ENCODE measurements around the gene RNF144B. TPM values are rescaled to one million over a fixed set of nuclear protein-coding genes. Genes with fewer than 3 reads are reported as not detected.

The RNF144B gene
- total RNA-seq, 6 experiments from 2014 or later, result 7.6 to 19.1 (median 10.2) TPM

DNA sequence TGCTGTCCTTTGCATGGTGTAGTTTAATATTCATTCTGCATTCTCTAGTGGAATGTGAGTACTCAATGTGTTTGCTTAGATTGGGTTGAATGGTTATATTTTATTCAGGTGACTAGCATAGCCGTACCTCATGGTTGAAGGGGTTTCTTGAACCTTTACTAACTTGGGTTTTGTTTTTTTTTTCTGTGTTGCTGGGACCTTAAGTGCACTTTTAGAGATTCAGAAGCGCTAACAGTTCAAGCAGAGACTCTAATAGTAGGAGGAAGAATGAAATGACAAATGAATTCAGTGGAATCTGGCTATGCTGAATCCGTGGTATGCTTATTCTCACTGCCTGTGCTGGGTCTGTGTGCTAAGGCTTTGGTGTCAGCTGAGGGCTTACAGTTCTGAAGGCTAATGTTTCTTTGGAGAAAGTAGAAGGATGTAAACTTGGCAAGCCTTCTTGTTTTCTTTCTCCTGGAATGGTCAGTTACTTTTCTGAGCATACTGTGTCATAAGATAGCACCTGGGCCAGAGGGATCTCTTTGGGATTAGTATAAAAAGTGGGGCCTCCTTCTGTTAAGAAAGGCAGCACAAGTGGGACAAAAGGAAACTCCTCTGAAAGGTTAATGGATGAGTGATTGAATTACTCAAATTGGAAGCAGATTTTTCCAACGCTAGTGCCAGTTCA, 28.7 kb downstream of the RNF144B start:
- Histone ChIP-seq H3K4me1 (no peaks in the 10 kb centered on the region), H3K9me3 (no peaks in the 10 kb centered on the region), H3K27ac (no peak overlapping the region), H3K27me3 (no peaks in the 10 kb centered on the region), H3K36me3 (no peaks in the 10 kb centered on the region), H3K4me3 (no peak overlapping the region)
- intact Hi-C loops (cut with DNase I), result no loop called here
- WGBS (ENCODE audit: insufficient coverage, low coverage, low lambda C conversion rate, missing lambda C conversion rate), result 72% methylated on average over 4 of the region's 4 CpGs
- ATAC-seq (no peak), DNase-seq (no peak)
- no peak for TF ChIP-seq POLR2A (IDR thresholded peaks at IDR 0.05)
- TF ChIP-seq, protein P1, sequence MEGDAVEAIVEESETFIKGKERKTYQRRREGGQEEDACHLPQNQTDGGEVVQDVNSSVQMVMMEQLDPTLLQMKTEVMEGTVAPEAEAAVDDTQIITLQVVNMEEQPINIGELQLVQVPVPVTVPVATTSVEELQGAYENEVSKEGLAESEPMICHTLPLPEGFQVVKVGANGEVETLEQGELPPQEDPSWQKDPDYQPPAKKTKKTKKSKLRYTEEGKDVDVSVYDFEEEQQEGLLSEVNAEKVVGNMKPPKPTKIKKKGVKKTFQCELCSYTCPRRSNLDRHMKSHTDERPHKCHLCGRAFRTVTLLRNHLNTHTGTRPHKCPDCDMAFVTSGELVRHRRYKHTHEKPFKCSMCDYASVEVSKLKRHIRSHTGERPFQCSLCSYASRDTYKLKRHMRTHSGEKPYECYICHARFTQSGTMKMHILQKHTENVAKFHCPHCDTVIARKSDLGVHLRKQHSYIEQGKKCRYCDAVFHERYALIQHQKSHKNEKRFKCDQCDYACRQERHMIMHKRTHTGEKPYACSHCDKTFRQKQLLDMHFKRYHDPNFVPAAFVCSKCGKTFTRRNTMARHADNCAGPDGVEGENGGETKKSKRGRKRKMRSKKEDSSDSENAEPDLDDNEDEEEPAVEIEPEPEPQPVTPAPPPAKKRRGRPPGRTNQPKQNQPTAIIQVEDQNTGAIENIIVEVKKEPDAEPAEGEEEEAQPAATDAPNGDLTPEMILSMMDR (IDR thresholded peaks at IDR 0.05), result no peak

GRCh38 chr6:18416341-18416679, 29.2 kb downstream of the RNF144B start:
- TF ChIP-seq, protein P1 (IDR thresholded peaks at IDR 0.05), result no peak
- TF ChIP-seq POLR2A (IDR thresholded peaks at IDR 0.05), result no peak
- no peaks in the 10 kb centered on the region for H3K9me3 ChIP-seq
- ATAC-seq (no peak), DNase-seq (no peak)
- no peaks in the 10 kb centered on the region for H3K27me3 ChIP-seq
- WGBS (ENCODE audit: insufficient coverage, low coverage, low lambda C conversion rate, missing lambda C conversion rate), result 59% methylated on average over 2 of the region's 2 CpGs
- no peaks in the 10 kb centered on the region for H3K4me1 ChIP-seq
- H3K4me3 ChIP-seq, result no peak overlapping the region
- no peaks in the 10 kb centered on the region for H3K36me3 ChIP-seq
- intact Hi-C loops (cut with DNase I), result no loop called here
- H3K27ac ChIP-seq, result no peak overlapping the region

- TF ChIP-seq POLR2A (IDR thresholded peaks at IDR 0.05), result no peak
- TF ChIP-seq, protein P1 (IDR thresholded peaks at IDR 0.05), result no peak
Measured at GRCh38 chr6:18420328-18420727, 33.2 kb downstream of the RNF144B start.

GRCh38 chr6:18422136-18422535, 35.0 kb downstream of the RNF144B start:
- H3K9me3 ChIP-seq, result no peaks in the 10 kb centered on the region
- intact Hi-C loops (cut with DNase I), result no loop called here

More at GRCh38 chr6:18420328-18420727, 33.2 kb downstream of the RNF144B start:
- ATAC-seq (no peak), DNase-seq (no peak)
- intact Hi-C loops (cut with DNase I), result no loop called here
- H3K4me1 ChIP-seq, result no peaks in the 10 kb centered on the region
- H3K27me3 ChIP-seq, result no peaks in the 10 kb centered on the region
- H3K9me3 ChIP-seq, result no peaks in the 10 kb centered on the region
- WGBS (ENCODE audit: insufficient coverage, low coverage, low lambda C conversion rate, missing lambda C conversion rate), result 81% methylated on average over 3 of the region's 3 CpGs
- no peak overlapping the region for H3K27ac ChIP-seq
- no peaks in the 10 kb centered on the region for H3K36me3 ChIP-seq
- no peak overlapping the region for H3K4me3 ChIP-seq

More at GRCh38 chr6:18422136-18422535, 35.0 kb downstream of the RNF144B start:
- no peak overlapping the region for H3K4me3 ChIP-seq
- H3K36me3 ChIP-seq, result no peaks in the 10 kb centered on the region
- TF ChIP-seq POLR2A (IDR thresholded peaks at IDR 0.05), result no peak
- TF ChIP-seq, protein P1 (IDR thresholded peaks at IDR 0.05), result no peak
- ATAC-seq (no peak), DNase-seq (no peak)
- H3K27ac ChIP-seq, result no peak overlapping the region
- no peaks in the 10 kb centered on the region for H3K27me3 ChIP-seq
- no peaks in the 10 kb centered on the region for H3K4me1 ChIP-seq
